SK-N-SH (cell line): Measurements from ENCODE around the gene ATP5PD. TPM values are rescaled to one million over a fixed set of nuclear protein-coding genes. Genes with fewer than 3 reads are reported as not detected.
A peak's percentile ranks its signal among the peaks of the same experiment; 100 is the strongest.

ENCODE experiments used
- CTCF ChIA-PET: fragments of 300-600, 350-600 bp; formaldehyde crosslinking; extraction: SDS; loops from one replicate; lab custom pipeline; 2021; lab: Yijun Ruan, JAX
- POLR2A ChIA-PET: fragments of 350-600 bp; sonication (Branson Sonifier 250); formaldehyde crosslinking; extraction: SDS; loops from one replicate; lab custom pipeline; 2020; ENCODE audit warnings: antibody characterized with exemption, inconsistent platforms; lab: Yijun Ruan, JAX
- DNase-seq: peaks from one replicate; pipeline ENCODE4 v3.0.0; 2012
- H2AFZ ChIP-seq: fragments of 200-600 bp; sonication (generic); 2 replicates; pipeline ENCODE4 v1.8.1; 2016; ENCODE audit warnings: antibody characterized with exemption, mild to moderate bottlenecking, low read depth
- H3F3A ChIP-seq: fragments of 200-600 bp; sonication (generic); replicated peaks from 2 replicates; pipeline ENCODE3; 2016; ENCODE audit warnings: antibody characterized with exemption, mild to moderate bottlenecking; ENCODE audit not compliant: insufficient read depth
- H3K27ac ChIP-seq, 2 experiments: fragments of 200-500 bp in 1 of 2; fragments of 200-600 bp in 1 of 2; sonication (Bioruptor generic) in 1 of 2; sonication (generic), shearing (Covaris generic) in 1 of 2; 2 replicates each; pipeline versions ENCODE4 v1.5.1 to v1.6.1; 2014 to 2016; ENCODE audit warnings: low read depth in 2 of 2, inconsistent platforms in 1 of 2, low read length in 1 of 2, mild to moderate bottlenecking in 1 of 2, mixed read lengths in 1 of 2
- H3K27me3 ChIP-seq: fragments of 200-600 bp; sonication (generic), shearing (Covaris generic); 2 replicates; pipeline ENCODE4 v1.6.1; 2016; ENCODE audit warnings: mixed run types; ENCODE audit not compliant: insufficient read depth
- H3K36me3 ChIP-seq, 2 experiments: fragments of 200-500 bp in 1 of 2; fragments of 200-600 bp in 1 of 2; sonication (Bioruptor generic) in 1 of 2; sonication (generic) in 1 of 2; replicated peaks in 1 of 2; 2 replicates each; pipeline versions ENCODE3 to v1.5.1; 2014 to 2016; ENCODE audit warnings: low read length in 1 of 2, mild to moderate bottlenecking in 1 of 2; ENCODE audit not compliant: insufficient read depth in 2 of 2, control insufficient read depth in 1 of 2
- H3K4me1 ChIP-seq, 2 experiments: fragments of 200-500 bp in 1 of 2; fragments of 200-600 bp in 1 of 2; sonication (Bioruptor generic) in 1 of 2; sonication (generic), shearing (Covaris generic) in 1 of 2; 2 replicates each; pipeline versions ENCODE4 v1.5.1 to v1.6.1; 2014 to 2016; ENCODE audit warnings: low read depth in 1 of 2, low read length in 1 of 2, mixed run types in 1 of 2; ENCODE audit not compliant: insufficient read depth in 2 of 2, control insufficient read depth in 1 of 2
- H3K4me2 ChIP-seq: fragments of 200-600 bp; sonication (generic), shearing (Covaris generic); 2 replicates; pipeline ENCODE4 v1.6.1; 2017; ENCODE audit warnings: mixed run types
- H3K4me3 ChIP-seq, 2 experiments: fragments of 200-500 bp in 1 of 2; fragments of 200-600 bp in 1 of 2; sonication (Bioruptor generic) in 1 of 2; sonication (generic), shearing (Covaris generic) in 1 of 2; 2 replicates each; pipeline versions ENCODE4 v1.5.1 to v1.8.1; 2014 to 2016; ENCODE audit warnings: low read depth in 2 of 2, inconsistent platforms in 1 of 2, low read length in 1 of 2, mild to moderate bottlenecking in 1 of 2, mixed read lengths in 1 of 2, moderate library complexity in 1 of 2
- H3K79me2 ChIP-seq: fragments of 200-600 bp; sonication (generic); 2 replicates; pipeline ENCODE4 v1.8.1; 2017; ENCODE audit warnings: mild to moderate bottlenecking; ENCODE audit not compliant: insufficient read depth
- H3K9ac ChIP-seq: fragments of 200-600 bp; sonication (generic); 2 replicates; pipeline ENCODE4 v1.6.1; 2017; ENCODE audit warnings: mixed run types
- H3K9me2 ChIP-seq: fragments of 200-600 bp; sonication (generic); 2 replicates; pipeline ENCODE4 v1.6.1; 2017; ENCODE audit warnings: mixed run types
- H3K9me3 ChIP-seq: fragments of 200-600 bp; sonication (generic); 2 replicates; pipeline ENCODE4 v1.6.1; 2017; ENCODE audit warnings: mixed run types, mild to moderate bottlenecking, moderate library complexity
- H4K20me1 ChIP-seq: fragments of 200-600 bp; sonication (generic); 2 replicates; pipeline ENCODE4 v1.6.1; 2017; ENCODE audit warnings: mild to moderate bottlenecking, mixed run types; ENCODE audit not compliant: insufficient read depth
- CHD2 ChIP-seq: fragments of 150-350 bp; IDR thresholded peaks from 2 replicates; pipeline ENCODE4 v1.6.1; 2018; ENCODE audit warnings: low read length; ENCODE audit not compliant: partially characterized antibody
- ELF1 ChIP-seq: IDR thresholded peaks from 2 replicates; pipeline ENCODE4 v1.4.0; 2012
- EP300 ChIP-seq, 2 experiments: IDR thresholded peaks; 2 replicates each; pipeline versions ENCODE4 v1.4.0 to v1.6.1; 2012; ENCODE audit warnings: borderline replicate concordance in 1 of 2, low read depth in 1 of 2, low read length in 1 of 2
- FOSL2 ChIP-seq: IDR thresholded peaks from 2 replicates; pipeline ENCODE4 v1.4.0; 2012; ENCODE audit warnings: low read depth, mild to moderate bottlenecking, moderate library complexity, borderline replicate concordance
- IRF3 ChIP-seq: fragments of 150-350 bp; IDR thresholded peaks from 2 replicates; pipeline ENCODE4 v1.6.1; 2016; ENCODE audit warnings: mild to moderate bottlenecking, low read depth, low read length
- MAX ChIP-seq: IDR thresholded peaks from 2 replicates; pipeline ENCODE4 v1.4.0; 2012; ENCODE audit warnings: low read depth
- MEF2A ChIP-seq: IDR thresholded peaks from 2 replicates; pipeline ENCODE4 v1.4.0; 2012; ENCODE audit warnings: low read depth, borderline replicate concordance
- MXI1 ChIP-seq: IDR thresholded peaks from 2 replicates; pipeline ENCODE4 v1.6.1; 2012; ENCODE audit warnings: mild to moderate bottlenecking, low read depth, low read length, improper control_type of control experiment
- NFIC ChIP-seq: IDR thresholded peaks from 2 replicates; pipeline ENCODE4 v1.4.0; 2012; ENCODE audit warnings: borderline replicate concordance
- RCOR1 ChIP-seq: fragments of 150-350 bp; IDR thresholded peaks from 2 replicates; pipeline ENCODE4 v1.6.1; 2017; ENCODE audit warnings: antibody characterized with exemption, low read length
- SIN3A ChIP-seq: IDR thresholded peaks from 2 replicates; pipeline ENCODE4 v1.6.1; 2012; ENCODE audit warnings: low read depth, mild to moderate bottlenecking, low read length, moderate library complexity, borderline replicate concordance
- TCF12 ChIP-seq: IDR thresholded peaks from 2 replicates; pipeline ENCODE4 v1.4.0; 2012
- TEAD4 ChIP-seq: IDR thresholded peaks from 2 replicates; pipeline ENCODE4 v1.4.0; 2012; ENCODE audit warnings: mild to moderate bottlenecking, borderline replicate concordance; ENCODE audit not compliant: insufficient read depth
- YY1 ChIP-seq: IDR thresholded peaks from 2 replicates; pipeline ENCODE4 v1.4.0; 2012; ENCODE audit warnings: low read depth, mild to moderate bottlenecking
- ZBTB33 ChIP-seq: IDR thresholded peaks from 2 replicates; pipeline ENCODE4 v1.4.0; 2012; ENCODE audit warnings: low read depth, borderline replicate concordance
- WGBS: methylation state at CpG from one replicate; pipeline ENCODE4 v1.1.6; 2017; ENCODE audit warnings: low lambda C conversion rate; 5-methylcytosine and 5-hydroxymethylcytosine counted together
- polyA plus RNA-seq, 3 experiments: library from polyadenylated mRNA; depleted of rRNA; stranded (reverse); fragments of >200 nt; gene quantifications; 2 replicates each; pipeline ENCODE4 v1.2.3, GENCODE V29; 2012
- TF ChIP-seq, protein P1 (sequence below): IDR thresholded peaks from 2 replicates; pipeline ENCODE4 v1.4.0; 2012; ENCODE audit warnings: low read depth, borderline replicate concordance

Gene ATP5PD
- polyA plus RNA-seq, 1 of the 3 experiments (the other 2 are of a cell fraction): 354 TPM

DNA sequence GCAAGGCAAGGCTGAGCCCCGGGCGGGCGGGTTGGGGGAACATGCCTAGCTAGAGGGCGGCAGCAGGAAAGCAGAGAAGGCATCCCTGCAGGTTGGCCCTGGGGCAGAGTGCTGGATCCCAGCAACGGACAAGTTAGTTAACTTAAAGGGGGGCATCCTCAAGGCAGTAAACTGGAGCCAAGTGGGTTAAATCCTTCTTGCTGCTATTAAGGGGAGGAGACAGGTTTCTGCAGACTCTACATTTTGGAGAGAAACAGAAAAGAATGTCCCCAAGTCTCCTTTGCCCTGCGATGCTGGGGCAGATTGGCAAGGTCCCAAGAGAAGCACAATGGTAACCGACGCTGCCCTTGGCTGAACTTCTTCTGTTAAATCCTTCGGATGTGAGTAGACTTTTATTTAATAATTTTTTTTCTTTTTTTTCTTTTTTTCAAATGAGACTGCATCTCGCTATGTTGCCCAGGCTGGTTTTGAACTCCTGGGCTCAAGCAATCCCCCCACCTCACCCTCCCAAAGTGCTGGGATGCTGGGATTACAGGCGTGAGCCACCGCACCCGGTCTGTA is 14.0 kb downstream of the ATP5PD start:
- peak overlapping the region; percentile 93; the same call in 1 of the 2 replicates for H3K9ac ChIP-seq
- WGBS: 4% methylated on average over 13 of the region's 13 CpGs

More for the DNA sequence above, 14.0 kb downstream of the ATP5PD start:
- Histone ChIP-seq H3F3A (peaks cover 44% of the 10 kb centered on the region), H4K20me1 (peaks cover 4% of the 10 kb centered on the region; the same call in 1 of the 2 replicates), H3K4me3 (peak overlapping the region; percentile 67 to 98), H3K27me3 (no peaks in the 10 kb centered on the region), H3K79me2 (no peaks in the 10 kb centered on the region), H3K9me3 (peaks cover 5% of the 10 kb centered on the region; the same call in 1 of the 2 replicates), H3K9me2 (no peaks in the 10 kb centered on the region), H3K36me3 (no peaks in the 10 kb centered on the region), H3K4me1 (peaks cover 0 to 22% of the 10 kb centered on the region in 2 experiments; a peak in 1 of 4 replicates), H3K4me2 (peak overlapping the region; percentile 89), H2AFZ (peak overlapping the region; percentile 92), H3K27ac (peak overlapping the region; percentile 56 to 58)
- DNase-seq: no peak
- ChIA-PET POLR2A (interaction anchor here (0.9 to 2.0 kb wide), 3 partner anchors 21 to 61 kb away, joined by 3 to 33 read pairs (median 4); partner anchors contain the start of genes CDR2L, HID1 and MRPL58), CTCF (interaction anchor here (0.9 to 2.3 kb wide), 7 partner anchors 20 to 109 kb away, joined by 3 to 17 read pairs (median 8); partner anchors contain the start of genes MRPL58 and OTOP2)
- TF ChIP-seq FOSL2 (no peak), MEF2A (no peak), TEAD4 (no peak), NFIC (no peak; the same call in 1 of the 2 replicates), TCF12 (no peak), MAX (no peak), MXI1 (no peak), ZBTB33 (no peak), EP300 (IDR thresholded peaks at IDR 0.05; ENCODE audit: borderline replicate concordance in 1 of 2, low read depth in 1 of 2, low read length in 1 of 2) (no peak), IRF3 (no peak), SIN3A (no peak), YY1 (no peak), ELF1 (no peak), RCOR1 (no peak), CHD2 (no peak)
- TF ChIP-seq, protein P1, sequence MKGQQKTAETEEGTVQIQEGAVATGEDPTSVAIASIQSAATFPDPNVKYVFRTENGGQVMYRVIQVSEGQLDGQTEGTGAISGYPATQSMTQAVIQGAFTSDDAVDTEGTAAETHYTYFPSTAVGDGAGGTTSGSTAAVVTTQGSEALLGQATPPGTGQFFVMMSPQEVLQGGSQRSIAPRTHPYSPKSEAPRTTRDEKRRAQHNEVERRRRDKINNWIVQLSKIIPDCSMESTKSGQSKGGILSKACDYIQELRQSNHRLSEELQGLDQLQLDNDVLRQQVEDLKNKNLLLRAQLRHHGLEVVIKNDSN: no peak
